DOHH2 (cell line): ENCODE results near the gene TGFBR3L.

Experiments used
- CTCF ChIP-seq: fragments of 200-600 bp; sonication (generic); IDR thresholded peaks from one replicate; pipeline ENCODE4 v1.5.1; 2014; ENCODE audit warnings: antibody characterized with exemption, mild to moderate bottlenecking, low read depth, low read length; ENCODE audit not compliant: poor library complexity, severe bottlenecking
- EZH2phosphoT487 ChIP-seq: fragments of 200-600 bp; sonication (generic); IDR thresholded peaks from 2 replicates; pipeline ENCODE4 v1.6.1; 2017; ENCODE audit warnings: borderline replicate concordance, mild to moderate bottlenecking, antibody characterized with exemption, low read length, moderate library complexity, mixed read lengths

- TF ChIP-seq CTCF: no peak
- no peak for TF ChIP-seq EZH2phosphoT487
Measured at GRCh38 chr19:7963566-7963965, 48.9 kb downstream of the TGFBR3L start.
